PC-9 (cell line): Measurements from ENCODE around the gene MAPKAP1. TPM values are rescaled to one million over a fixed set of nuclear protein-coding genes. Genes with fewer than 3 reads are reported as not detected.

Experiments
- BruUV-seq: library from RNA; stranded (reverse); fragments of 400-500 nt; replicated peaks from 2 replicates; lab custom pipeline; 2021; lab: Mats Ljungman, UMichigan
- CTCF ChIA-PET: fragments of 300-600 bp; sonication (Branson Sonifier 250); formaldehyde crosslinking; loops from one replicate; lab custom pipeline; 2022; ENCODE audit warnings: antibody characterized with exemption; lab: Charles Lee
- POLR2A ChIA-PET: fragments of 300-600 bp; sonication (Branson Sonifier 250); formaldehyde crosslinking; loops from one replicate; lab custom pipeline; 2022; ENCODE audit warnings: antibody characterized with exemption; ENCODE audit not compliant: unreplicated experiment; lab: Charles Lee
- DNase-seq, 2 experiments: peaks; one replicate each; pipeline versions ENCODE4 v3.0.0 to v3.0.0-alpha.2; 2015 to 2022; ENCODE audit warnings: mixed read lengths in 1 of 2
- H2AFZ ChIP-seq: fragments of 200-600 bp; sonication (generic); 2 replicates; pipeline ENCODE4 v1.8.1; 2017; ENCODE audit warnings: antibody characterized with exemption
- H3F3A ChIP-seq: fragments of 200-600 bp; sonication (generic); 2 replicates; pipeline ENCODE4 v1.8.1; 2017; ENCODE audit warnings: antibody characterized with exemption, mild to moderate bottlenecking, low read depth; ENCODE audit not compliant: insufficient read depth
- H3K27ac ChIP-seq: fragments of 200-600 bp; sonication (generic); 2 replicates; pipeline ENCODE4 v1.6.1; 2016; ENCODE audit warnings: mixed run types
- H3K27me3 ChIP-seq: fragments of 200-600 bp; sonication (generic); 2 replicates; pipeline ENCODE4 v1.6.1; 2016; ENCODE audit warnings: low read depth, mixed run types; ENCODE audit not compliant: insufficient read depth
- H3K36me3 ChIP-seq: fragments of 200-600 bp; sonication (generic); 2 replicates; pipeline ENCODE4 v1.6.1; 2016; ENCODE audit warnings: low read depth, mixed run types
- H3K4me1 ChIP-seq: fragments of 200-600 bp; sonication (generic); replicated peaks from 2 replicates; pipeline ENCODE4 v1.6.1; 2016; ENCODE audit warnings: mixed run types; ENCODE audit not compliant: insufficient read depth
- H3K4me2 ChIP-seq: fragments of 200-600 bp; sonication (generic); 2 replicates; pipeline ENCODE4 v1.6.1; 2017; ENCODE audit warnings: mixed run types
- H3K4me3 ChIP-seq: fragments of 200-600 bp; sonication (generic); 2 replicates; pipeline ENCODE4 v1.6.1; 2016; ENCODE audit warnings: mixed run types
- H3K79me2 ChIP-seq: fragments of 200-600 bp; sonication (generic); 2 replicates; pipeline ENCODE4 v1.6.1; 2017; ENCODE audit warnings: low read depth, mixed run types
- H3K9me2 ChIP-seq: fragments of 200-600 bp; sonication (generic); 2 replicates; pipeline ENCODE4 v1.8.1; 2017; ENCODE audit warnings: mild to moderate bottlenecking; ENCODE audit not compliant: insufficient read depth
- H3K9me3 ChIP-seq: fragments of 200-600 bp; sonication (generic); 2 replicates; pipeline ENCODE4 v1.8.1; 2016; ENCODE audit warnings: low read depth; ENCODE audit not compliant: insufficient read depth
- H4K20me1 ChIP-seq: fragments of 200-600 bp; sonication (generic); 2 replicates; pipeline ENCODE4 v1.8.1; 2017; ENCODE audit not compliant: insufficient read depth
- EZH2 ChIP-seq: fragments of 200-600 bp; sonication (generic); IDR thresholded peaks from 2 replicates; pipeline ENCODE4 v1.8.0; 2017; ENCODE audit warnings: antibody characterized with exemption, low read depth
- intact Hi-C: fragments of 100-400 bp; cut with micrococcal nuclease; formaldehyde crosslinking; loops from one replicate; pipeline ENCODE4 v1.10.0; 2022; ENCODE audit not compliant: unreplicated experiment
- total RNA-seq: library from RNA; stranded (reverse); gene quantifications from 2 replicates; pipeline ENCODE4 v1.2.3, GENCODE V29; 2021
- TF ChIP-seq, protein P1 (sequence below): fragments of 200-600 bp; sonication (generic); conservative IDR thresholded peaks from 2 replicates; pipeline ENCODE4 v1.6.1; 2017; ENCODE audit warnings: mixed run types, antibody characterized with exemption, mild to moderate bottlenecking, moderate library complexity

MAPKAP1 gene
- total RNA-seq, 1 experiment from 2014 or later = 115 TPM

DNA sequence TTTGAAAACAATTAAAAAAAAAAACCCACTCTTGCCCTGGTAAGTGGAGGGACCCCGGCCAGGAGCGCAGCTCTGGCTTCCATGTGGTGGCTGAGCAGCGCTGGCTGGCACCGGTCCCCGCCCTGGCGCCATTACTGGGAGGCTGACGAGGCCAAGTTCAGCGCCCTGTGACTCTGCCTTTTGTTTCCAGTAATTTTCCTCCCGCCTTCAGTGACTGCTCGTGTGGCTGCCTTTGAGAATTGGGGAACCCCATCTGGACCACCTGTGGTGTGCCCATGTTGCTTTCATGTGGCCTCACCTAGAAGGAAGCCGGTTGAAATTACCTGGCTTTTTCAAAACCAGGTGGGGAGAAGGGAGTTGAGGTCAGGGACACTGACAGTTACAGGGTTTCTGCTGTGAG lies 309.3 kb downstream of the MAPKAP1 start:
- Histone ChIP-seq H3K79me2 (no peaks in the 10 kb centered on the region), H3K27ac (no peak overlapping the region), H2AFZ (no peak overlapping the region), H3K4me3 (no peak overlapping the region), H3F3A (no peaks in the 10 kb centered on the region), H3K9me3 (no peaks in the 10 kb centered on the region), H3K4me1 (no peaks in the 10 kb centered on the region), H3K36me3 (no peaks in the 10 kb centered on the region), H3K4me2 (no peak overlapping the region), H4K20me1 (no peaks in the 10 kb centered on the region), H3K27me3 (no peaks in the 10 kb centered on the region), H3K9me2 (no peaks in the 10 kb centered on the region)
- intact Hi-C loops = loop anchor here (2.0 kb wide), 1 partner anchor 49 kb away; no protein-coding TSS in a partner anchor
- DNase-seq = no peak
- CTCF ChIA-PET = no interaction called here
- POLR2A ChIA-PET = no interaction called here
- TF ChIP-seq EZH2 = no peak
- TF ChIP-seq, protein P1, sequence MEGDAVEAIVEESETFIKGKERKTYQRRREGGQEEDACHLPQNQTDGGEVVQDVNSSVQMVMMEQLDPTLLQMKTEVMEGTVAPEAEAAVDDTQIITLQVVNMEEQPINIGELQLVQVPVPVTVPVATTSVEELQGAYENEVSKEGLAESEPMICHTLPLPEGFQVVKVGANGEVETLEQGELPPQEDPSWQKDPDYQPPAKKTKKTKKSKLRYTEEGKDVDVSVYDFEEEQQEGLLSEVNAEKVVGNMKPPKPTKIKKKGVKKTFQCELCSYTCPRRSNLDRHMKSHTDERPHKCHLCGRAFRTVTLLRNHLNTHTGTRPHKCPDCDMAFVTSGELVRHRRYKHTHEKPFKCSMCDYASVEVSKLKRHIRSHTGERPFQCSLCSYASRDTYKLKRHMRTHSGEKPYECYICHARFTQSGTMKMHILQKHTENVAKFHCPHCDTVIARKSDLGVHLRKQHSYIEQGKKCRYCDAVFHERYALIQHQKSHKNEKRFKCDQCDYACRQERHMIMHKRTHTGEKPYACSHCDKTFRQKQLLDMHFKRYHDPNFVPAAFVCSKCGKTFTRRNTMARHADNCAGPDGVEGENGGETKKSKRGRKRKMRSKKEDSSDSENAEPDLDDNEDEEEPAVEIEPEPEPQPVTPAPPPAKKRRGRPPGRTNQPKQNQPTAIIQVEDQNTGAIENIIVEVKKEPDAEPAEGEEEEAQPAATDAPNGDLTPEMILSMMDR = no peak
- no TSS peak for BruUV-seq

DNA sequence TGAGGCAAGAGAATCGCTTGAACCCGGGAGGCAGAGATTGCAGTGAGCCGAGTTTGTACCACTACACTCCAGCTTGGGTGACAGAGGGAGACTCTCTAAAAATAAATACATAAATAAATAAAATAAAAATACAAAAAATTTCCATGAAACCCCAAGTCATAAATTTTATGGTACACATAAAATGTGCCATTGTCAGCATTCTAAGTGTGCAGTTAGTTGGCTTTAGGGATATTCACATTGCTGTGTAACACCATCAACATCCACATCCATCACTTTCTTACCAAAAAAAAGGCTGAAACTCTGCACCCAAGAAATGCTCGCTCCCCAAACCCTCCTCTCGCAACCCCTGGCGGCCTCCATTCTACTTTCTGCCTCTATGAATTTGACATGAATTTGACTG lies 310.2 kb downstream of the MAPKAP1 start:
- Histone ChIP-seq H3K9me2 (no peaks in the 10 kb centered on the region), H3K4me1 (no peaks in the 10 kb centered on the region), H3K4me3 (no peak overlapping the region), H3K36me3 (no peaks in the 10 kb centered on the region), H3K79me2 (no peaks in the 10 kb centered on the region), H3K9me3 (no peaks in the 10 kb centered on the region), H3K4me2 (no peak overlapping the region), H3K27ac (no peak overlapping the region), H2AFZ (no peak overlapping the region), H3K27me3 (no peaks in the 10 kb centered on the region), H4K20me1 (no peaks in the 10 kb centered on the region), H3F3A (no peaks in the 10 kb centered on the region)
- ChIA-PET POLR2A (no interaction called here), CTCF (no interaction called here)
- DNase-seq = no peak
- TF ChIP-seq, protein P1 = no peak
- TF ChIP-seq EZH2 = no peak
- intact Hi-C loops = loop anchor here (2.0 kb wide), 1 partner anchor 50 kb away; no protein-coding TSS in a partner anchor
- BruUV-seq = no TSS peak

DNA sequence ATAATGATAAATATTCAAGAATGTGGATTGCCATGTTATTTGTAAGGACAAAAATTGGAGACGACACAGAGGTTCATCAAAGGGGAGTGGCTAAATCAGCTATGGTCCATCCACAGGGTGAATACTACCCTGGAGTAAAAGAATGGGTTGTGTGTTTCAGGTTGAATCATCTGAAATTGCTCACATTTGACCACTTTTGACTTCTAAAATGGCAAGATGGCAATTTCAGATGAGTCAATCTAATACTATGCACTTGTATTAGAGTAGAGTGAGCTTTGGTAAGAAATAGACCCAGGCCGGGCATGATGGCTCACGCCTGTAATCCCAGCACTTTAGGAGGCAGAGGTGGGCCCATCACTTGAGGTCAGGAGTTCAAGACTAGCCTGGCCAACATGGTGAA lies 313.6 kb downstream of the MAPKAP1 start:
- ChIA-PET POLR2A (no interaction called here), CTCF (no interaction called here)
- Histone ChIP-seq H4K20me1 (no peaks in the 10 kb centered on the region), H3F3A (no peaks in the 10 kb centered on the region), H3K4me1 (no peaks in the 10 kb centered on the region), H3K4me3 (no peak overlapping the region), H2AFZ (no peak overlapping the region), H3K79me2 (no peaks in the 10 kb centered on the region), H3K36me3 (no peaks in the 10 kb centered on the region), H3K27ac (no peak overlapping the region), H3K27me3 (no peaks in the 10 kb centered on the region), H3K4me2 (no peak overlapping the region), H3K9me3 (no peaks in the 10 kb centered on the region), H3K9me2 (no peaks in the 10 kb centered on the region)
- no peak for DNase-seq
- intact Hi-C loops = no loop called here
- no peak for TF ChIP-seq EZH2
- TF ChIP-seq, protein P1 = no peak
- no TSS peak for BruUV-seq
